Tibial nerve (tissue), 4 donors: Measurements from ENCODE around the gene ABHD1. TPM values are rescaled to one million over a fixed set of nuclear protein-coding genes. Genes with fewer than 3 reads are reported as not detected.

Experiments used
- DNase-seq, 2 donors: peaks; one replicate each; pipeline ENCODE4 v3.0.0-alpha.2; 2019; ENCODE audit warnings: low spot score in 2 of 2
- H3K27ac ChIP-seq, 4 donors: fragments of 200-600 bp; sonication (generic) in 3 of 4; one replicate each; pipeline ENCODE4 v1.5.1; 2017 to 2019; ENCODE audit warnings: mild to moderate bottlenecking in 1 of 4
- H3K27me3 ChIP-seq, 2 donors: fragments of 200-600 bp; sonication (generic) in 1 of 2; one replicate each; pipeline versions ENCODE4 v1.5.1 to v1.6.0; 2017 to 2019
- H3K36me3 ChIP-seq, 3 donors: fragments of 200-600 bp; sonication (generic); one replicate each; pipeline ENCODE4 v1.5.1; 2018 to 2019
- H3K4me1 ChIP-seq, 4 donors: fragments of 200-600 bp; sonication (generic) in 3 of 4; one replicate each; pipeline ENCODE4 v1.5.1; 2017 to 2019
- H3K4me3 ChIP-seq, 4 donors: fragments of 200-600 bp; sonication (generic) in 3 of 4; one replicate each; pipeline ENCODE4 v1.5.1; 2017 to 2019; ENCODE audit warnings: mild to moderate bottlenecking in 1 of 4, moderate library complexity in 1 of 4
- H3K9me3 ChIP-seq, 4 donors: fragments of 200-600 bp; sonication (generic) in 3 of 4; one replicate each; pipeline ENCODE4 v1.5.1; 2017 to 2019
- EP300 ChIP-seq, 2 donors: sonication (generic); formaldehyde crosslinking; IDR thresholded peaks; one replicate each; pipeline ENCODE4 v1.6.1; 2017; ENCODE audit warnings: antibody characterized with exemption in 2 of 2, mild to moderate bottlenecking in 1 of 2
- POLR2A ChIP-seq, 2 donors: fragments of 450-650 bp; IDR thresholded peaks; one replicate each; pipeline ENCODE4 v1.6.1; 2017; ENCODE audit warnings: antibody characterized with exemption in 2 of 2, mild to moderate bottlenecking in 2 of 2, moderate library complexity in 2 of 2
- WGBS, 2 donors: methylation state at CpG; one replicate each; pipeline ENCODE4 v1.1.5; 2018; 5-methylcytosine and 5-hydroxymethylcytosine counted together
- total RNA-seq, 4 donors: library from RNA; depleted of rRNA; stranded (reverse); fragments of >200 nt; gene quantifications; one replicate each; pipeline ENCODE4 v1.1.0, GENCODE V29; 2016
- TF ChIP-seq, protein P1 (sequence below), 5 experiments: fragments of 200-600 bp in 3 of 5; fragments of 450-650 bp in 2 of 5; sonication (generic) in 3 of 5; IDR thresholded peaks; one replicate each; pipeline ENCODE4 v1.5.1; 2016 to 2019; ENCODE audit warnings: antibody characterized with exemption in 5 of 5, mild to moderate bottlenecking in 3 of 5, moderate library complexity in 2 of 5

The ABHD1 gene
- total RNA-seq, 4 donors from 2014 or later, result 0.42 to 0.78 (median 0.44) TPM; not detected in 1

DNA sequence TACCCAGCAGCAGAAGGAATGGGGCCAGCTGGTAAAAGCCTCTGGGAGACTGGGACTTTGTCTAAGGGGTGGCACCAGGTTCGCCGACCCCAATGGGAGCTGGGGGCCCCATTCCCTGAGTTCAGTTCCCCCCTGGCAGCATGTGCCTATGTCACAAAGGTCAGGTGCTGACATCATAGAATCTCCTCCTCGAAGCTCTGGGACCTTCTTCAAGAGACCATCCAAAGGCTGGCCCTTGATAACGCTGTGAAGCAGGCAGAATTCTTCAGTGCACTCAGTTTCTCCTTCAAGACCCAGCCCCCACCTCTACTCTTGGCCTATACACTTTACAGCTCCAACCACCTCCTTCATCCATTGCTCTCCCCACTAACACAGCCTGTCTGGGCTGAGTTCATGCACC, 15.7 kb downstream of the ABHD1 start, which contains the start of gene PRR30:
Gene PRR30 (minus strand): TSS at position 101 of the 400 bp plus-strand sequence. CDS start 1,081 bp downstream, outside the sequence.
- Histone ChIP-seq H3K4me3 (no peak within 1 kb of the TSS), H3K27me3 (no peaks in the 10 kb centered on the region), H3K4me1 (no peaks in the 10 kb centered on the region), H3K27ac (no peak within 1 kb of the TSS), H3K9me3 (no peaks in the 10 kb centered on the region), H3K36me3 (no peaks in the 10 kb centered on the region)
- 78 to 81% methylated on average over 4 of the region's 4 CpGs for WGBS, 2 donors
- no peak for DNase-seq
- TF ChIP-seq, protein P1, sequence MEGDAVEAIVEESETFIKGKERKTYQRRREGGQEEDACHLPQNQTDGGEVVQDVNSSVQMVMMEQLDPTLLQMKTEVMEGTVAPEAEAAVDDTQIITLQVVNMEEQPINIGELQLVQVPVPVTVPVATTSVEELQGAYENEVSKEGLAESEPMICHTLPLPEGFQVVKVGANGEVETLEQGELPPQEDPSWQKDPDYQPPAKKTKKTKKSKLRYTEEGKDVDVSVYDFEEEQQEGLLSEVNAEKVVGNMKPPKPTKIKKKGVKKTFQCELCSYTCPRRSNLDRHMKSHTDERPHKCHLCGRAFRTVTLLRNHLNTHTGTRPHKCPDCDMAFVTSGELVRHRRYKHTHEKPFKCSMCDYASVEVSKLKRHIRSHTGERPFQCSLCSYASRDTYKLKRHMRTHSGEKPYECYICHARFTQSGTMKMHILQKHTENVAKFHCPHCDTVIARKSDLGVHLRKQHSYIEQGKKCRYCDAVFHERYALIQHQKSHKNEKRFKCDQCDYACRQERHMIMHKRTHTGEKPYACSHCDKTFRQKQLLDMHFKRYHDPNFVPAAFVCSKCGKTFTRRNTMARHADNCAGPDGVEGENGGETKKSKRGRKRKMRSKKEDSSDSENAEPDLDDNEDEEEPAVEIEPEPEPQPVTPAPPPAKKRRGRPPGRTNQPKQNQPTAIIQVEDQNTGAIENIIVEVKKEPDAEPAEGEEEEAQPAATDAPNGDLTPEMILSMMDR (IDR thresholded peaks at IDR 0.05), result no peak
- no peak for TF ChIP-seq POLR2A (IDR thresholded peaks at IDR 0.05)

DNA sequence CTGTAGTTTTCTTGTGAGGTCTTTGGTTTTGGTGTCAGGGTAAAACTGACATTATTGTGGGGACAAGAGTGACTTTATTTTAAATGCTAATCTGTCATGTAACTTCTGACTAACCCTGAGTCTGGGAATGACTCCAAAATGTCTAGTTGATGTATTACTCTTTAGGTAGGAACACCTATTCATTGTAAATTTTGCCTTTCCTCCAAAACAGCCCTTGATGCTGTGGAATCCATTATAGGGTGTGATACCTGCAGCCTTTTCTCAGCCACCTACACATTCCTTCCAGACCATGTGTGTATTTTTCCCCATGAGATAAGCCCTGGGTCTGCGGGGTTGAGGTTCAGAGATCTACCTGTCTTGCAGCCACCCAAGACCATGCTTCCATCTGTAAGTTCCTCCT, 19.7 kb downstream of the ABHD1 start:
- H3K27me3 ChIP-seq, result no peaks in the 10 kb centered on the region
- no peaks in the 10 kb centered on the region for H3K4me1 ChIP-seq
- TF ChIP-seq, protein P1 (IDR thresholded peaks at IDR 0.05), result no peak
- TF ChIP-seq EP300 (IDR thresholded peaks at IDR 0.05), result no peak
- TF ChIP-seq POLR2A (IDR thresholded peaks at IDR 0.05), result no peak
- H3K9me3 ChIP-seq, result no peaks in the 10 kb centered on the region
- no peaks in the 10 kb centered on the region for H3K36me3 ChIP-seq
- 100% methylated on average over 1 of the region's 1 CpG for WGBS, 2 donors
- H3K4me3 ChIP-seq, result no peak overlapping the region
- H3K27ac ChIP-seq, result no peak overlapping the region
- DNase-seq, result no peak

DNA sequence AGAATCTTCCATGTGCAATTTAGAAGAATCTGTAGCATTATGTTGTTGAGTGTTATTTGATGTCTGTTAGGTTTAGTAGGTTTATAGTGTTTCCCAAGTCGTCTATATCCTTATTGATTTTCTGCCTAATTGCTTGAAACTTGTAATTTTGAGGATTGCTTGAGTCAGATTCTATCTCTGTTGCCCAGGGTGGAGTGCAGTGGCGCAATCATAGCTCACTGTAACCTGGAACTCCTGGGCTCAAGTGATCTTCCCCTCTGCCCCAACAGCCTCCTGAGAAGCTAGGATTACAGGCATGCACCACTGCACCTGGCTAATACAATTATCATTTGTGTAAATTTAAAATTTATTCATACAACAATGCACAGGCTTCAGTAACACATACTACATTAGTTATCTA, 22.1 kb downstream of the ABHD1 start:
- no peak for TF ChIP-seq POLR2A (IDR thresholded peaks at IDR 0.05)
- TF ChIP-seq EP300 (IDR thresholded peaks at IDR 0.05), result no peak
- TF ChIP-seq, protein P1 (IDR thresholded peaks at IDR 0.05), result no peak
- no peaks in the 10 kb centered on the region for H3K27me3 ChIP-seq
- H3K27ac ChIP-seq, result no peak overlapping the region
- no peaks in the 10 kb centered on the region for H3K9me3 ChIP-seq
- no peak for DNase-seq
- no peak overlapping the region for H3K4me3 ChIP-seq
- WGBS, 2 donors, result 72 to 81% methylated on average over 2 of the region's 2 CpGs
- no peaks in the 10 kb centered on the region for H3K4me1 ChIP-seq
- no peaks in the 10 kb centered on the region for H3K36me3 ChIP-seq

GRCh38 chr2:27147935-27148334, 24.3 kb downstream of the ABHD1 start:
- Histone ChIP-seq H3K36me3 (no peaks in the 10 kb centered on the region), H3K27ac (no peak overlapping the region), H3K27me3 (no peaks in the 10 kb centered on the region), H3K9me3 (no peaks in the 10 kb centered on the region), H3K4me1 (no peaks in the 10 kb centered on the region), H3K4me3 (no peak overlapping the region)
- DNase-seq, result no peak
- TF ChIP-seq POLR2A (IDR thresholded peaks at IDR 0.05), result no peak
- TF ChIP-seq, protein P1 (IDR thresholded peaks at IDR 0.05), result no peak
- no peak for TF ChIP-seq EP300 (IDR thresholded peaks at IDR 0.05)
- 92 to 94% methylated on average over 8 of the region's 8 CpGs for WGBS, 2 donors

DNA sequence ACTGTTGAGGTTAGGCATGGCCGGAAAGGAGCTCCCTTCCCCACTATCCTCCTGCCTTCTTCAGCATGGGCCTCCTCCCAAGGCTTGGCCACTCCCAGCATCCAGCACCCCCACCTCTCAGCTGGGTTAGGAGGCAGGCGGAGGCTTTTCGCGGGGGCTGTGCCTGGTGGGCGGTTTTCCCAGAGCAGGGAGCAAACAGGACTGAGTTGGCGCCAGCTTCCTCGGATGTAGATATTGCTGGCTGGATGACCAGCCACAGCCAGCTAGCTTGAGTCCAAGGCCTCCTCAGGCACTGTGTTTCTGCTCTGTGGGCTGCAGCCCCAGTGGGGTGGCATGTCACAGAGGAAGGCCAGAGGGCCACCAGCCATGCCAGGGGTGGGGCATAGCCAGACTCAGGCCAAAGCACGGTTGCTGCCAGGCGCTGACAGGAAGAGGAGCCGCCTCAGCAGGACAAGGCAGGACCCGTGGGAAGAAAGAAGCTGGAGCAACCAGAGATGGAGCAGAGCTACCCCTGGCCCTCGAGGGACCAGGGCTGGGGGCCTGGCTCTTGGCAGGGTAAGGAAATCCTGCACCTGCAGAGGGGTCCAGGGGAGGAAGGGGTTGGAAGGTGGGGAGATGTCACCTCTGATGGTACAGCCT, 25.3 kb downstream of the ABHD1 start, which contains the start of gene TCF23:
Gene TCF23 (plus strand): TSS at position 204 of the 639 bp plus-strand sequence. CDS start 130 bp downstream, at position 334.
- Histone ChIP-seq H3K4me3 (no peak within 1 kb of the TSS), H3K4me1 (no peaks in the 10 kb centered on the region), H3K36me3 (no peaks in the 10 kb centered on the region), H3K27me3 (no peaks in the 10 kb centered on the region), H3K27ac (no peak within 1 kb of the TSS), H3K9me3 (no peaks in the 10 kb centered on the region)
- WGBS, 2 donors, result 54 to 67% methylated on average over 11 to 12 of the region's 12 CpGs
- no peak for DNase-seq
- TF ChIP-seq POLR2A (IDR thresholded peaks at IDR 0.05) (no peak), EP300 (IDR thresholded peaks at IDR 0.05) (no peak)
- TF ChIP-seq, protein P1 (IDR thresholded peaks at IDR 0.05), result no peak
